HG03175 (cell line): ENCODE results near the gene RNF20.
"Not testable (repeated sequence)": the region's sequence is repeated elsewhere in the genome, so short reads cannot be mapped to it uniquely, and the experiment has no call there.

Experiments used
- ATAC-seq: cut with Tn5 transposase; IDR thresholded peaks from one replicate; pipeline ENCODE4 v1.9.1; 2021; ENCODE audit warnings: mild to moderate bottlenecking, moderate library complexity; ENCODE audit not compliant: unreplicated experiment

Gene RNF20

GRCh38 chr9:101585740-101586139, 52.1 kb downstream of the RNF20 start:
- ATAC-seq: no peak

- peak; percentile 95 for ATAC-seq
Measured at GRCh38 chr9:101586651-101587050, 53.0 kb downstream of the RNF20 start.

GRCh38 chr9:101587332-101588043, 53.8 kb downstream of the RNF20 start:
- no peak for ATAC-seq

GRCh38 chr9:101590074-101590473, 56.4 kb downstream of the RNF20 start:
- not testable (repeated sequence) for ATAC-seq

GRCh38 chr9:101590901-101591300, 57.2 kb downstream of the RNF20 start:
- ATAC-seq: no peak

GRCh38 chr9:101591787-101592446, 58.3 kb downstream of the RNF20 start:
- ATAC-seq: no peak

- no peak for ATAC-seq
Measured at GRCh38 chr9:101592788-101593187, 59.1 kb downstream of the RNF20 start.

- no peak for ATAC-seq
Measured at GRCh38 chr9:101593345-101593744, 59.7 kb downstream of the RNF20 start.

GRCh38 chr9:101594796-101595195, 61.1 kb downstream of the RNF20 start, which contains the start of gene PPP3R2:
TSS of gene PPP3R2 (minus strand) at chr9:101594969. CDS start at chr9:101594921, 48 bp downstream.
- ATAC-seq: no peak

- peak; percentile 58 for ATAC-seq
Measured at GRCh38 chr9:101601904-101602765, 68.5 kb downstream of the RNF20 start.

- ATAC-seq: no peak
Measured at GRCh38 chr9:101604296-101604695, 70.6 kb downstream of the RNF20 start.

- no peak for ATAC-seq
Measured at GRCh38 chr9:101605547-101605946, 71.9 kb downstream of the RNF20 start.
